Renal cortex interstitium (tissue), 11 donors: ENCODE measurements around the gene KCNT2. TPM values are rescaled to one million over a fixed set of nuclear protein-coding genes. Genes with fewer than 3 reads are reported as not detected.

ENCODE experiments used
- DNase-seq, 11 donors: peaks; one replicate each; pipeline ENCODE4 v3.0.0-alpha.2; 2013; ENCODE audit warnings: low read depth in 9 of 11, low spot score in 4 of 11; ENCODE audit errors: extremely low read depth in 1 of 11
- polyA plus RNA-seq, 3 donors: library from polyadenylated mRNA; unstranded; fragments of 120-200 nt; gene quantifications; one replicate each; pipeline ENCODE4 v1.2.1, GENCODE V29; 2013; ENCODE audit not compliant: insufficient read length in 3 of 3

Gene KCNT2
- polyA plus RNA-seq, 3 donors: 8.2 to 12.2 (median 11.2) TPM

DNA sequence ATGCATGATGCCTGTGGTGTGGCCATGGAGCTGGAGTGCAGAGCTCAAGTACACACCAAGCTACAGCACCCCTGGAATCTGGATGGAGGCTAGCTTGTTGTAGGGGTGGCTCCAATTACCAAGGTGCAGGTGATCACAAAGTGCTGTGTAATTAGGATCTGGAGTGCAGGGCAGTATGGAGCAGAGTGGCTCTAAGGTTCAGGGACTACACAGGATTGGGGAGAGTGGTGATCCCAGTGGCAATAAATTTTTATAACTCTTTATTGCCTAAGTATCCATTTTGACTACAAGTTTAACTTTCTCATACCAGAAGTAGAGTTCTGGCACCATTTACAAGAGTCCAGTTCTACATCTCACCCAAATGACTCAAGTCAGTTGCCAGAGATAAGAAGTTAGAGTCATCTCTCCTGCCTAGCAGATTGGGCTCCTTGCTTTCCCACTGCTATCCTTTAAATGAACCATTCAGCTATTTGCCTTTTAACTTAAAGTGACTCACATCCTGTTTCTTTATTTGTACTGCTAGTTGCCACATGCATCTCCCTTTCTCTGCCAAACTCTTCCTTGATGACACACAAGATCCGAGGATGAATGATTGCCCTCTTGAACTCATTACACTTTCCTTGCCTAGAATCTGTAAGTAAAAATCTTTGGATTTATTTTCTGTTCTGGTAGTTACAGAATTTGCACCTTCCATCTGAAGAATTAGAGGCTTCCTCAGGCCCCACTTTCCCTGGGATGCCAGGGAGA is 427.2 kb downstream of the KCNT2 start:
- DNase-seq: peak in 1 of 11 donors; percentile 1

DNA sequence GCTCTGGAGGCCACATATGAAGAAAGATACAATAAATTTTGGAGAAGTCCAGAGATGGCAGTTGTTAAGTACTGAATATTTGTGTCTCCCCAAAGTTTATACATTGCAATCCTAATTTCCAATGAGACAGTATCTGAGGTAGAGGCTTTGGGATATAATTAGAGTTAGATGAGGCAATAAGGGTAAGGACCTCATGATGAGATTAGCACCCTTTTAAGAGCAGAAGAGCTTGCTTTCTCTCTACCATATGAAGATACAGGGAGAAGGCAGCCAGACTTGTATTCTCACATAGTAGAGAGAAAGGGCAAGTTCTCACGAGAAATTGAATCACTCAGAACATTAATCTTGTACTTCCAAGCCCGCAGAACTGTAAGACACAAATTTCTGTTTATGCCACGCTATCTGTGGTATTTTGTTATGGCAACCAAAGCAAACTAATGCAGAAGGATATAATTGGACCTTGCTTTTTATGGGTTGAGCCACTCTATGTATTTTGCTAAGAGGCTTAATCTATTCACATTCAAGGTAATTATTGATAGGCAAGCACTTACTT is 430.1 kb downstream of the KCNT2 start:
- DNase-seq: no peak

Other genes starting within 250 kb of the KCNT2 start
- gene CFH, start 43.6 kb upstream of the KCNT2 start, polyA plus RNA-seq: 10 to 100 TPM; 21.9 to 26.1 (median 23.9) TPM
- under 1 TPM in 2 of 3 donors, not detected in 1; 0.13 to 0.18 TPM for gene CFHR3, start 166.4 kb upstream of the KCNT2 start, polyA plus RNA-seq
- under 1 TPM; 0.14 to 0.27 (median 0.25) TPM for gene CFHR1, start 211.3 kb upstream of the KCNT2 start, polyA plus RNA-seq